ENCODE results near the gene IGF2R.
"Not testable (repeated sequence)": the region's sequence is repeated elsewhere in the genome, so short reads cannot be mapped to it uniquely, and the experiment has no call there.

Gene IGF2R

DNA sequence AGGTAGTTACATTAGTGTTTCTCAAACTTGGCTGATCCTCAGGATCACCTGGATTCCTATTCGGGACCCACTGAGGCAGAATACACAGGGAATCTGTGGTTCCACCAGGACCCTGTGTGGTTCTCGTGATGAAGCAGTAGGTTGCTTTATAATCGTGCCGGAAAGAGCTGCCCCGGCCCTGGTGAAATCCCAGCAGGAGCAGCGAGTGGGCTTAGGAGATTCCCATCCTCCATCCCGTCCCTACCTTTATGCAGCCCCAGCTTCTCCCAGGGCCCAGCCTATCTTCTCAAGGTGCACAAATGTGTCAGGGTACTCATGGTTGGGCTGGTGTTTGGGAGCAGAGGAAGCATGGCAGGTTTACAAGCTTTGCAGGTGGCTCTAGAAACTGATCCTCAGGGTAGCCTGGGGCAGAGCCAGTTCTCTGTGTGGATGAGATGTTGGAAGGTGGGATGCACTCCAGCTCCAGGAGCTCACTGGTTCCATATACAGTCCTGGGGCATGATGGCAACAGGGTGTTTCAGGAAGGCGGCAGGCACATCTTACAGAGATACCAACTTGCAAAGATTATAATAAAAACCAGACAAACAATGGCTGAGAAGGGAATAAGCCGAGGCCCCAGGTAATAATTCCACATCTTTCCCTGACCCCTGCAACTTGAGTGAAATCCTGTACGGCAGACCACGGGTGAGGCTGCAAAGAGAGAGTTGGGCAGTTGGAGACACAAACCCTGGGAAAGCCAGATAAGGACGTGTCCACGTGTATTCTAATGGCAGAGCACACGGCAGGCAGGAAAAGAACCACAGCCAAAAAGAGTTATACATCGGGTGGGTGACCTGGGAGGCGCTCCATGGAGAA, 158.6 kb downstream of the IGF2R start:
- no peak for DNase-seq (ENCODE audit: low spot score)

DNA sequence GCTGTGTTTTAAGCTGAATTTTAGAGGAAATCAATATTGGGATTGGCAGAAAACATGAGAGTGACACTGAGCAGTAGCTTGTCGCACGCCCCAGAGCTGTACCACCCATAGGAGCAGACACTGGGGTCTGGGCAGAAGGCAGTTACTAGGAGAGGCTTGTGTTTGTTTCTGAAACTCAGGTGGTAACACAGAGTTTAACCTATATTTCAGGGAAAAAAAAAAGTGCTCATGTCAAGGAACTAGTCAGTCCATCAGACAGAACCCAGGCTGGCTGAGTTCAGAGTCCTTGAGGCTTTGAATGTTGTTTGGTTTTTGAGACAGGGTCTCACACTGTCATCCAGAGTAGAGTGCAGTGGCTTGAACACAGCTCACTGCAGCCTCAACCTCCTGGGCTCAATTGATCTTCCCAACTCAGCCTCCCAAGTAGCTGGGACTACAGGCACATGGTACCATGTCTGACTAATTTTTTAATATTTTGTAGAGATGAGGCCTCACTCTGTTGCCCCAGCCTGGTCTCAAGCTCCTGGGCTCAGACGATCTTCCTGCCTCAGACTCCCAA, 159.3 kb downstream of the IGF2R start:
- DNase-seq (ENCODE audit: low spot score), result no peak

DNA sequence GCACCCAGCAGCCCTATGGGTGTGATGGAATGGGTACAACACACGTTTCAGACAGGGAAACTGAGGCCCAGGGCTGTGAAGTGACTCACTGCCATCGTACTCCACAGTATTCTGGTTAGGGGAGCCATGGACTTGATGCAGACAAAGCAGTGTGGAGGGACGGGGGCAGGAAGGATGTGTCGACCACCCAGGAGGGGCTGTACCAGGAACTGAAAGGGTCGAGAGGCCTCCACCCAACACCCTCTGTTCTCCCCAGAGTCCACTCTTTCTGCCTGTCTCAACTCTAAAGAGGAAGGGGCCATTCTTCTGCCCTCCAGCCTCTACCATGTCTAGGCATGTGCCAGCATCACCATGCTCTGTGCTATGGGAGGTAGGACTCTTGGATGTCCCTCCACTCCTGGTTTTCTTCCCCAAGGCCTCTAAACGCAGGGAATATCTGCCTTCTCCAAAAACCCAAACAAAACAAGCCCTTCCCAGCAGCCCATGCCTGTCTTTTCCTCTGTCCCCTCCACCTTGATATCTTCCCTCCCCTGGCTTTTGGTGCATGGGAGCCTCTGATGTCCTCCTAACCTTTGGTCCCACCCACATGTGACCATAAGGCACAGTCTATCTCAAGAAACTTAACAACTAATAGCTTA, 160.1 kb downstream of the IGF2R start:
- DNase-seq (ENCODE audit: low spot score), result no peak

DNA sequence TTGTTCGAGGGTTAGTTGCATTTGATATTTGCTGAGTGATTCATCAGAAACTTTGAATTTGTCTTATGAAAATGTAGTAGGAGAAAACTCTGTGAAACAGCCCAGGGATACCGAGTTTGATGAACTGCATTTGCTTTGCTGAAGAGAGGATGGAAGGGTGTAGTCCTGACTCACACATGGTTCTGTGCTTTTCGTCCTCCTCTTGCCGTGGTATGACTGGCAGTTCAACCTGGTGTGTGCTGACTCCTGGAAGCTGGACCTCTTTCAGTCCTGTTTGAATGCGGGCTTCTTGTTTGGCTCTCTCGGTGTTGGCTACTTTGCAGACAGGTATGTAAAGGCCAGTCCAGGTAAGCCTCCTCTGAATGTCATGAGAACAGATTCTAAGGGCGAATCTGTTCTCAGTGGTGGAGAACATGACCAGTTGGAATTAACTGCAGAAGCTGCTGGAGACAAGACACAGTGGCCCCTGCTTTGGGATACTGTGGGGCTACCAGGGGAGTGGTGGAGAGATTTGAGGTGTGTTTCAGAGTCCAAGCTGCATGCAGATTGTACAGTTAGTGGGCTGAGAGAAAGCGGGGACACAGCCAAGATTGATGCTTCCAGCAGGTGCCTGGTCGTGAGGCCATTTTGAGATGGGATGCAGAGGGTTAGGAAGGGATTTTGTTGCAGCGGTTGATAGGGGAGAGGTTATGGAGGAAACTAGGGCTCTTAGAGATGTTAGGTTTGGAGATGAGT, 161.2 kb downstream of the IGF2R start:
- DNase-seq (ENCODE audit: low spot score), result no peak

DNA sequence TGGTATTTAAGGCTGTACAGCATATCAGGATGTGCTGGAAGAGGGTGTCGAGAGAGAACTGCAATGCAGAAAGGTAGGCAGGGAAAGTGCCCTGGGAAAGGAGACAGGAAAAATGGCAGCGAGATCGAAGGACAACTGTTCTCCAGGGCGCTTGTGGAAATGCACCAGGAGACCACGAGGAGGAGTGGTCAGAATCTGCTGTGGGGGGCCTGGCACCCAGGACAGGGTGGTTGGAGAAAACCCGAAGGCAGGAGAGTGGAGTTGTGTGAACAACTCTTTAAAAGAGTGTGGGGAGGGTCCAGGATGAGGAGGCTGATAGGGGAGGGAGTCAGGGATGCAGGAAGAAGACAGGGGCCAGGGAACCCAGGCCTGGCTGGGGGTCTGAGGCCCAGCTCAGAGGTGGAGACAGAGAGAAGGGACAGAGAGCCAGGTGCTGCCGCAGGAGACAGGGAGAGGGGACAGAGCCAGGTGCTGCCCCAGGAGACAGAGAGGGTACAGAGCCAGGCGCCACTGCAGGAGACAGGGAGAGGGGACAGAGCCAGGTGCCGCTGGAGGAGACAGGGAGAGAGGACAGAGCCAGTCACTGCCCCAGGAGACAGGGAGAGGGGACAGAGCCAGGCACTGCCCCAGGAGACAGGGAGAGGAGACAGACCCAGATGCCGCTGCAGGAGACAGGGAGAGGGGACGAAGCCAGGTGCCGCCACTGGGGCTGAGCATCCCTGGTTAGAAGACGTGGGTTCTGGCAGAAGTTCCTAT, 162.0 kb downstream of the IGF2R start:
- no peak for DNase-seq (ENCODE audit: low spot score)

DNA sequence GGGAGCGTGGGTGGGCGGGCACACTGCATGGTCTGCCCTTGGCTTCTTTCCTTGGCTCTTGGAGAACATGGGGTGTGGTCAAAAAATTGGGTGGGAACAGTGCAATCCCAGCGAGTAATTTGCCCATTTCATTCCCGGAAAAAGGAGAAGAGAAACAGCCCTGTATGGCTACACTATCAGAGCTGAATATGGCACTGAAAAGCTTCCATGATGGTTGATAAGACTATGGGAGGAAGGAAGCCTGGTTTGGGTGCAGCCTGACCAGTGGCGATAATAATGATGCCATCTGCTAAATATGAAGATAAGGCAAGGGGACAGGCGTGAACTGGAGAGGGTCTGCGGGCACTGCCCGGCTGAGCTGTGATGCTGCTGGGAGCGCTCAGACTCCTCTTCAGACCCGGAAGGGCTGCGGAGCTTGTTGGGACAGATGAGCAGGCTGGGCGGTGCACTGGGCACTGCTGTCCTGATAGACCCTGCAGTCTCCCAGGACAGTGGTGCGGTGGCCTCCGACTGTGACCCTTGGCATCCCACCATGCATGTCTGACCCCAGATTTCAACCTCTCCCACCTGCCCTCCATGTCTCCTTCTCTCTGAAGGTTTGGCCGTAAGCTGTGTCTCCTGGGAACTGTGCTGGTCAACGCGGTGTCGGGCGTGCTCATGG, 162.9 kb downstream of the IGF2R start:
- DNase-seq (ENCODE audit: low spot score), result no peak

DNA sequence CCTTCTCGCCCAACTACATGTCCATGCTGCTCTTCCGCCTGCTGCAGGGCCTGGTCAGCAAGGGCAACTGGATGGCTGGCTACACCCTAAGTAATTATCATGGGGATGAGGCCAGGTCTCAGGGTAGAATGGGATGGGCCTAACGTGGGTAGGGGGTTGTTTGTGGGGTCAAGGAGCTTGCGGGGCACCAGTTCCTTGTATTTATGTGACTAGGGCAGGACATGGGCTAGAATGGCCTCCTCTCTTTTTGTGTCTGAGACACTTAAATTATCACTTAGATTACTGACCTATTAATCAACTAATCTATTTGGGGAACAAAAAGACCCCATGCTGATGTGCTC, 163.4 kb downstream of the IGF2R start:
- no peak for DNase-seq (ENCODE audit: low spot score)

DNA sequence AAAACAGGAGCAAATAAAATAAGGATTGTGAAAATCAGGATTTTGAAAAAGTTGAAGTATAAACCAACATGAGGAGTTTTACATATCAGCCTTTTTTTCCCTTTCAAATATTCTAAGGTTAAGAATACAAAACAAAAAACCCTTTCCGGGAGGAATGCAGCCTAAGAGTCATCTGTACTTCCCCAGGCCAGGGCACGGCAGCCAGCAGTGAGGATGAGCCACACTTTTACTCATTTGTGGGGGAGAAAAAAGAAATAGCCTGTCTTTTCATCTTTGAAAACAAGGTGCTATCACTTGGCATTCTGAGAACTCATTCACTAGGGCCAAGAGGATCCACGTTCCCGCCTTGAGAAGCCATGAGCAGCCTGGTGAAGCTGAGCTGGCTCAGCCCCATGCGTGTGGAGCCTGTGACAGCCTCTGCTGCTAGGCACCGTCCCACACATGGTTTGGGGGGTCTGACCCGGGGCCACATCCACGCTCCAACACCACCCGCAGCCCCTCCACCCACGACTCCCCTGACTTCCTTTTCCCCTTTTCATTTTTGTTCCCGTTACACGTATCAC, 164.0 kb downstream of the IGF2R start:
- no peak for DNase-seq (ENCODE audit: low spot score)

DNA sequence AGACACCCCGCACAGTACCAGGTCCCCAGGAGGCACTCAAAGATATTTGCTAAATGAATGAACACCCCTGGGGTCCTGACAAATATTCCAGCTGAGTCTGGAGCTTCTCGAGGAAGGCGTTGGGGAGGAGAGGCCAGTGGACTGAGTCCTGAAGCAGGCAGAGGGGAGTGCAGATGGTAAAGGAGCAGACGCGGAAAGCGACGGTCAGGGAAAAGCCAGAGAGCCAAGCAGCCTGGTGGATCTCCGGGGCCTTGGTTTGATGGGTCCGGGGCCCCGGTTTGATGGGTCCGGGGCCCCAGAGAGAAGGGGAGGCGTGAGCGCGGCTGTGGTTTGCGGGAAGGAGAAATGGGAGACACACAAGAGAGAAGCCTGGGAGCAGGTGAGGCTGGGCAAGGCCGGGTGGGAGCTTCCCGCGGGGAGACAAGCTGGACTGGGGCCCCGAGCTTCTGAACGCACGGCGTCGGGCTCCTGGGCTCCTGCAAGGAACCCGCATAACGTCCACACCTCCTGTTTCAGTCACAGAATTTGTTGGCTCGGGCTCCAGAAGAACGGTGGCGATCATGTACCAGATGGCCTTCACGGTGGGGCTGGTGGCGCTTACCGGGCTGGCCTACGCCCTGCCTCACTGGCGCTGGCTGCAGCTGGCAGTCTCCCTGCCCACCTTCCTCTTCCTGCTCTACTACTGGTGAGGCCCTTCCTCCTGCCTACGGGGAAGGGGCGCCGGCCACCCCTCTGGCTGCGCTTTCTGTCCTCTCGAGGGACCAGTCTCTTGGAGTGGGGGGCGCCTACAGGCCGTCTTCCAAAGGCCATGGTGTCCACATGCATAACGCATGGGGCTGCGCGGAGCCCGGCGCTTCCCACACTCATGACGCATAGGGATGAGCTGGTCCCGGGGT, 164.8 kb downstream of the IGF2R start:
- DNase-seq (ENCODE audit: low spot score), result no peak

DNA sequence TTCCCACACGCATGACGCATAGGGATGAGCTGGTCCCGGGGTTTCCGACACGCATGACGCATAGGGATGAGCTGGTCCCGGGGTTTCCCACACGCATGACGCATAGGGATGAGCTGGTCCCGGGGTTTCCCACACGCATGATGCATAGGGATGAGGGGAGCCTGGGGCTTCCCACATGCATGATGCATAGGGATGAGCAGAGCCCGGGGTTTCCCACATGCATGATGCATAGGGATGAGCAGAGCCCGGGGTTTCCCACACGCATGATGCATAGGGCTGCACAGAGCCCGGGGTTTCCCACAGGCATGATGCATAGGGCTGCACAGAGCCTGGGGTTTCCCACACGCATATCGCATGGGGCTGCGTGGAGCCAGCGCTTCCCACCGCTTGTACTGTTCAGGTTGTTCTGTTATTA, 165.5 kb downstream of the IGF2R start:
- not testable (repeated sequence) for DNase-seq (ENCODE audit: low spot score)

DNA sequence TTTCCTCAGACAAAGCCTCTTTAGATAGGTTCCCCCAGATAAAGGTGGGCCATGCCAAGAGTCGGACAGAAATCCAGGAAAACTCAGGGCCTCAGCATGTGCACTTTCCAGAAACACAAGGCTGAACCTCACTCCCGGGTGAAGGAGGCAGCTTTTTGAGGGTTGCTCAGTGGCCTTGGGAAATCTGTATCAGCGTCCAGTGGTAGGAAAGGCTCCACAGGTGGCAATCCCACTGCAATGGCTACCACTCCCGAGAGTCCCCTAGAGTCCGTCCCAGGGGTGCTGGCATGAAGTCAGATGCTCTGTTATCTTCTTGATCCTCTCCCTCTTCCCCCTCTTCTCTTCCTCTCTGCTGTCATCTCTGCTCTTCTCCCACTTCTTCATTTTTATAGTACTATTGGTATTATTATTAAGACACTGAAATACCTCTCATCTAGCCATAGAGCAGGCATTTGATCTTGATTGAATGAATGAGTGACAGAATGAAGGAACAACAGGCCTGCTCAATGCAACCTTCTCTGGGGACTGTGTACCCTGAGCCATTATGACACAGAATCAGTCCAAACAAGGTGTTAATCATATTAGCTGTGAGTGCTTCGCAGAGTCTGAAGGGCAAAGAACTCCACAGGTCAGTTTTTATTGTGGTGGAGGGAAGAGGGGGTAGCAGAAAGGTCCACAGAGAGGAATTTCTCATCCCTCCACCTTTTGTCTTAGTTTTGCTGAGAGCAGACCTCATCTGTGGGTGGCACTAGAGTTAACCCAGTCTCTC, 166.1 kb downstream of the IGF2R start:
- DNase-seq (ENCODE audit: low spot score), result no peak

DNA sequence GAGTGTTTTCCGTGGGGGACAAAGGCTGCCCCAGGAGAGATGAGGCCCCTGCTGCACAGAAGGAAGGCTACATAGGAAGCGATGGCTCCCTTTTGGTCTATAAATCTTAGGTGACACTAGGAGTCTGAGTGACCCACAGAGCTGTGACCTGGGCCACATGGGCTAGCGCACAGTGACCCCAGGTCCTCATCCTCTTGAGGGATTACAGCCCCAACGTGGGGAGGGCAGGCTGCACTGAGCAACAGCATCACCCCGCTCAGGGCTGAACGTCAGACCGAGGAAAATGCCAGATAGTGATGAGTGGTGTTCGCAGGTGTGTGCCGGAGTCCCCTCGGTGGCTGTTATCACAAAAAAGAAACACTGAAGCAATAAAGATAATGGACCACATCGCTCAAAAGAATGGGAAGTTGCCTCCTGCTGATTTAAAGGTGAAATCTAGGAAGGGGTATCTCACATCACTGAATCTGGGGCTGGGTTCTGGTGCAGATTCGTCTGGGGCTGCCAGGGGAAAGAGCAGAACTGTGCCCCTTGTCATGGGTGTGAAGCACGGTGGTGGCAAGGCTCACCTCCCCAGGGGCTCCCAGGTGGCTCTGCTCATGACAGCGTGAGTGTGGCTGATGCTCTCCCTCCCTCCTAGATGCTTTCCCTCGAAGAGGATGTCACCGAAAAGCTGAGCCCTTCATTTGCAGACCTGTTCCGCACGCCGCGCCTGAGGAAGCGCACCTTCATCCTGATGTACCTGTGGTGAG, 167.2 kb downstream of the IGF2R start:
- no peak for DNase-seq (ENCODE audit: low spot score)

DNA sequence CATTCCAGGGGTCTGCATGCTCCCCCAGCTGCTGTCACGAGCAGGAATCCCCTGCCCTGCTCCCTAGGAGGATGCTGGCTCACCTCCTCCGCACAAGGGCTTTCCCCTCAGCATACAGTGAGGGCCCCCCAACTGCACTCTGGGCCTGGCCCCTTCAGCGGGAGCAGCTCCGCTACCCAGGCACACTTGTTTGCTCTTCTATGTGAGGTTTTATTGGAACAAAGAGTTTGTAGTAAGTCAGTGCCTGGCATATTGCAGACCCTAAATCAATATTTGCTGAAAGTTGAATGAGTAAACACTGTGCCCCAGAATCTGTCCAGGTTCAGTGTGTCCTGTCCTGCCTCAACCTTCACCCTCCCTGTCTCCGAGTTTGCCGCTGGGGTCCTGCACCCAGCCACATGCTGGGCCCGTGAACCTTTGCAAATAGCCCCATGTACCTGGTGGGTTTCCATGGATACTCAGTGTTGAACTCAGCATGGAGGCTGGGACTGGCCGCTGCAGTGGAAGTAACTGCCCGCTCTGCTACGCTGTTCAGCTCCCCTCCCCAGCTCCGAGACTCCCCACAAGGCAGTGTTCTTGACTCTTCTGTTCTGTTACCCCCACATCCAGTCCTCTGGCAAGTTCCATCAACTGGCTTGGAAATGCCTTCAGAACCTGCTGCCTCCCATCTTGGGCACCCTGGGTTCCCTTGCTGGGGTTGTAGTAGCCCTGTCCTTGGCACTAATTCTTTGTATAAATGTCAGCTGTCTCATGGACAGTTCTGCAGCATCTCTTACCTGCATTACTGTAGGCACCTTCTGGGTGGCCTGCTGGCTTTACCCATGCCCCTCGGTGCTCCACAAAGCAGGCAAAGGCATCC, 168.5 kb downstream of the IGF2R start:
- no peak for DNase-seq (ENCODE audit: low spot score)

DNA sequence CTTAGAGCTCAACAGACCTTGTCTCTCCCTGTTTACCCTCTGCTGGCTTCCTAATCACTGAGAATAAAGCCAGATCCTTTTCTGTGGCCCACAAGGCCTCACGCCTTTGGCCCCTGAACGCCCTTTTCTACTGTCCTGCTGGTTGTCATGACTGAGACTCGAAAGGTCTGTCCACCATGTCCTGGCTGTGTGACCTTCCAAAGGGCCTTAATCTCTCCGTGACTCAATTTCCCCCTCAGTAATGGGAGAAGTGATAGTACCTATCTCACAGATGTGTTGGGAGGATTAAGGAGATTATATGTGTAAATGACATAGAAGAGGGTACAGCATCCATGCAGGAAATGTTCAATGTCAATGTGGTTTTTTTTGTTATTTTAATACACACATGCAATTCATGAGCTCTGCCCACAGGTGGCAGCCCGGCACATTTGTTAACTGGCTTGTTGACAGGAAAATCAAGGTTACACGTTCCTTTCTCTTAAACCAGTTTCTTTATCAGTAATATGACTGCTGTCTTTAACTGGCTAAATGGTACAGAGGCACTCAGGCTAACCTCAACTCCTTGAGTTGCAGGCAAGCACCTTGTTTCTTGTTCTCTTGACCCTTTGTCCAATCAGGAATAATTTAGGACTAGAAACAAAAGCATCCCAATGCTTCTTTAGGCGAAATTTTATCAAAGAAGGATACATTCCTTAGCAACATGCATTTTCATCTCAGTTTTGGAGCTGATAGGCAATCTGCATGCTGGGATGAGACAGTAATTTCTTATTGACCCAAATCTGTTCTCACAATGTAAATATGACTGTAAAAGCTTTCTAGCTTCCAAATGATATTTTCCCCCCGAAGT, 169.3 kb downstream of the IGF2R start:
- DNase-seq (ENCODE audit: low spot score), result peak; percentile 33

DNA sequence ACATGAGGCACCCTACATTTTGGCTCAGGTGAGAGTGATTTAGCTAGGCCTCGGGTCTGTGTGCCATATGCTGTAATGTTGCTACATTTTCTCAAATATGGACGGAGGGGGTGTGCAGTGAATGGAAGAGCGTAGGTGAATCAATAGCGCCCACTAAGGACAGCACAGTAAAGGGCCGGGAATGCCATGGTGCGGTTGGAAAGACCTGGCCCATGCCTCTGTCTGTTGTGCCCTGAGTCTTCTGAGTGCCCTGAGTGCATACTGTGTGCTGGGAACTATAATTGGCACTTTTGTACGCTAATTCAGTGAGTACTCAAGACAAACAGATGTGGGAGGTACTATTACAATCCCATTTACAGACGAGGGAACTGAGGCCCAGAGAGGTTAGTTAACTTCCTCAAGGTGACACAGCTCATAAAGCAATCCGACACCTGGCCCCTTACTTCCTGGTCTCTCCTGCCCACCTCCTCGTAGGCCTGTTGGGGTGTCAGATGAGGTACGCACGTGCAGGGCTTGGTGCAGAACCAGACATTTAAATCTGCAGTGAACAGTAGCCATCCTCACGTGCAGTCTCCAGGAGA, 170.0 kb downstream of the IGF2R start:
- no peak for DNase-seq (ENCODE audit: low spot score)

DNA sequence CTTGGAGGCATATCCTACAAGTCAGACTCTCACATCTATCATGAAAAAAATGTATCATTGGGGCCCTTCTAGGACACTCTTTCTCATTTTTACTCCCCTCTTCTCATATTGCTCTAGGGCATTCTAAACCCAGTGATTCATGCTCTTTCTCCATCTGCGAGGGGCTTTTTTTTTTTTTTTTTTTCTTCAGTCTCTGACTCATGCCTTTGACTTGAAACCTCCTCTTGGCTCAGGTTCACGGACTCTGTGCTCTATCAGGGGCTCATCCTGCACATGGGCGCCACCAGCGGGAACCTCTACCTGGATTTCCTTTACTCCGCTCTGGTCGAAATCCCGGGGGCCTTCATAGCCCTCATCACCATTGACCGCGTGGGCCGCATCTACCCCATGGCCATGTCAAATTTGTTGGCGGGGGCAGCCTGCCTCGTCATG, 170.6 kb downstream of the IGF2R start:
- no peak for DNase-seq (ENCODE audit: low spot score)

Data from cerebellar cortex (tissue), 1 donor.